Mesothelial cell of epicardium (in vitro differentiated cells): ENCODE measurements around the gene FSTL3. TPM values are rescaled to one million over a fixed set of nuclear protein-coding genes. Genes with fewer than 3 reads are reported as not detected.

Experiments used
- DNase-seq, 2 experiments: peaks; one replicate each; pipeline ENCODE4 v3.0.0; 2021; ENCODE audit warnings: low spot score in 2 of 2; ENCODE audit not compliant: unreplicated experiment in 2 of 2
- H3K27ac Mint-ChIP-seq: 2 replicates; pipeline ENCODE4 v1.8.0; 2021; ENCODE audit warnings: mixed read lengths
- H3K27me3 Mint-ChIP-seq: 2 replicates; pipeline ENCODE4 v1.8.0; 2021; ENCODE audit warnings: low read depth, mixed read lengths
- H3K36me3 Mint-ChIP-seq: 2 replicates; pipeline ENCODE4 v1.8.0; 2021; ENCODE audit warnings: mixed read lengths
- H3K4me1 Mint-ChIP-seq: 2 replicates; pipeline ENCODE4 v1.8.0; 2021; ENCODE audit warnings: mixed read lengths
- H3K4me3 Mint-ChIP-seq: 2 replicates; pipeline ENCODE4 v1.8.0; 2021; ENCODE audit warnings: mild to moderate bottlenecking, moderate library complexity, mixed read lengths
- H3K9me3 Mint-ChIP-seq: 2 replicates; pipeline ENCODE4 v1.8.0; 2021; ENCODE audit warnings: mixed read lengths
- CTCF ChIP-seq: fragments of 200-600 bp; sonication (generic); IDR thresholded peaks from one replicate; pipeline ENCODE4 v1.5.0; 2021; ENCODE audit warnings: antibody characterized with exemption; ENCODE audit not compliant: unreplicated experiment
- total RNA-seq: library from RNA; stranded (reverse); gene quantifications from 3 replicates; pipeline ENCODE4 v1.2.1, GENCODE V29; 2021

FSTL3 gene
- total RNA-seq, 1 donor from 2014 or later = 64.6 TPM

- TF ChIP-seq CTCF = no peak
- Mint-ChIP-seq H3K27me3 (no peaks in the 10 kb centered on the region), H3K36me3 (no peaks in the 10 kb centered on the region), H3K4me1 (peaks cover 25% of the 10 kb centered on the region), H3K27ac (peak overlapping the region; percentile 85), H3K4me3 (peak overlapping the region; percentile 69), H3K9me3 (no peaks in the 10 kb centered on the region)
- no peak for DNase-seq
Observed at GRCh38 chr19:678791-679388, 2.7 kb downstream of the FSTL3 start.

GRCh38 chr19:679418-680286 is 3.5 kb downstream of the FSTL3 start:
- Mint-ChIP-seq H3K27ac (peak overlapping the region; percentile 85), H3K4me1 (peaks cover 25% of the 10 kb centered on the region), H3K4me3 (peak overlapping the region; percentile 69), H3K9me3 (no peaks in the 10 kb centered on the region), H3K27me3 (no peaks in the 10 kb centered on the region), H3K36me3 (no peaks in the 10 kb centered on the region)
- peak; percentile 39 to 69 for DNase-seq
- no peak for TF ChIP-seq CTCF

GRCh38 chr19:680287-681028 is 4.3 kb downstream of the FSTL3 start:
- TF ChIP-seq CTCF = no peak
- Mint-ChIP-seq H3K4me3 (peak overlapping the region; percentile 84), H3K27me3 (no peaks in the 10 kb centered on the region), H3K27ac (peak overlapping the region; percentile 99), H3K36me3 (no peaks in the 10 kb centered on the region), H3K9me3 (no peaks in the 10 kb centered on the region), H3K4me1 (peaks cover 20% of the 10 kb centered on the region)
- DNase-seq = peak; percentile 99

- Mint-ChIP-seq H3K4me1 (peaks cover 19% of the 10 kb centered on the region), H3K27ac (peak overlapping the region; percentile 99)
Observed at GRCh38 chr19:681029-682019, 5.1 kb downstream of the FSTL3 start.

More at GRCh38 chr19:681029-682019, 5.1 kb downstream of the FSTL3 start:
- peak in 1 of 2 experiments; percentile 19 for DNase-seq
- H3K27me3 Mint-ChIP-seq = no peaks in the 10 kb centered on the region
- H3K36me3 Mint-ChIP-seq = no peaks in the 10 kb centered on the region
- H3K4me3 Mint-ChIP-seq = peak overlapping the region; percentile 84
- no peak for TF ChIP-seq CTCF
- H3K9me3 Mint-ChIP-seq = no peaks in the 10 kb centered on the region
